ENCODE results near the gene C2. TPM values are rescaled to one million over a fixed set of nuclear protein-coding genes. Genes with fewer than 3 reads are reported as not detected.
"Not testable (repeated sequence)": the region's sequence is repeated elsewhere in the genome, so short reads cannot be mapped to it uniquely, and the experiment has no call there.

Gene C2
- total RNA-seq, 1 donor from 2014 or later = 18.6 TPM

DNA sequence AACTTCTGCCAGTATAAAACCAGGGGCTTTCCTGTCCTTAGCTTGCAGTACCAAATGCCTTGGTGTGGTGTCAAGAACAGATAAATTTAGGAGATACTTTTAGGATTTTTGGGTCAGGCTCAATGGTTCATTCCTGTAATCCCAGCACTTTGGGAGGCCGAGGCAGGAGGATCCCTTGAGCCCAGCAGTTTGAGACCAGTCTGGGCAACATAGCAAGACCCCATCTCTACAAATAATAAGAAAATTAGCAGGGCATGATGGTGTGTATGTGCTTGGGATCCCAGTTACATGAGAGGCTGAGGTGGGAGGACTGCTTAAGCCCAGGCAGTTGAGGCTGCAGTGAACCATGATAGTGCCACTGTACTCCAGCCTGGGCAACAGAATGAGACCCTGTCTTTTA, 22.5 kb upstream of the C2 start:
- H3K27ac ChIP-seq = no peak overlapping the region
- no peaks in the 10 kb centered on the region for H3K27me3 ChIP-seq
- no peak for TF ChIP-seq CTCF (IDR thresholded peaks at IDR 0.05)
- H3K4me3 ChIP-seq = no peak overlapping the region
- no peaks in the 10 kb centered on the region for H3K36me3 ChIP-seq
- H3K9me3 ChIP-seq = no peaks in the 10 kb centered on the region
- intact Hi-C loops (cut with DNase I) = no loop called here
- peaks cover 4 to 7% of the 10 kb centered on the region in 2 donors for H3K4me1 ChIP-seq
- DNase-seq (ENCODE audit: low spot score in 2 of 2) = no peak

DNA sequence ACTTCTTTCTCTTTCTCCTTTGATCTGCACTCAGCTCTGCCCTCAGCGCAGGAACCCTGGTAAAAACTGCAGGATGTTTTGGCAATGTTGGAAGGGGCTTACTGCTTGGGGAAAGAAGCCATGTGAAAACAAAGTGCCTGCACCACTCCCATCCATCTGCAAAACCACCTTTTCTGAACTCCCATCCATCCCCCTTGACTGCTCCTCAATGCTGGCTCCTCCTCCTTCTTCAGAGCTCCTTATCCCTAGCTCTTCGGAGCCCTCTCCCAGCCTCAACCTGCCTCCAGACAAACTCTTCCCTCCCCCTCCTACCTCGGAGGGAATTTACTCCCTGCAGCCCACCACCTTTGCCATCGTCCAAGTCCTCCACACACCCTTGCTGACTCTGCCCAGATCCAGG, 21.4 kb upstream of the C2 start:
- H3K9me3 ChIP-seq = no peaks in the 10 kb centered on the region
- peaks cover 7% of the 10 kb centered on the region in 2 donors for H3K4me1 ChIP-seq
- intact Hi-C loops (cut with DNase I) = no loop called here
- no peak overlapping the region for H3K27ac ChIP-seq
- TF ChIP-seq CTCF (IDR thresholded peaks at IDR 0.05) = no peak
- H3K36me3 ChIP-seq = no peaks in the 10 kb centered on the region
- H3K4me3 ChIP-seq = no peak overlapping the region
- no peaks in the 10 kb centered on the region for H3K27me3 ChIP-seq
- DNase-seq (ENCODE audit: low spot score in 2 of 2) = no peak

DNA sequence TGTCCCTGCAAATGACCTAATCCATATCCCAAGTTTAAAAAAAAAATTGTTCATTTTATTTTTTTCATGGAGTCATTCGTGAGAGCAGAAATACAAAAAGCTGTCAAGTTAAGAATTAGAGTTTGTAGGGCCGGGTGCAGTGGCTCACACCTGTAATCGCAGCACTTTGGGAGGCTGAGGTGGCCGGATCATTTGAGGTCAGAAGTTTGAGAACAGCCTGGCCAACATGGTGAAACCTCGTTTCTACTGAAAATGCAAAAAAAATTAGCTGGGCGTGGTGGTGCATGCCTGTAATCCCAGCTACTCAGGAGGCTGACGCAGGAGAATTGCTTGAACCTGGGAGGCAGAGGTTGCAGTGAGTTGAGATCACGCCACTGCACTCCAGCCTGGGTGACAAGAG, 20.8 kb upstream of the C2 start:
- H3K27ac ChIP-seq; H3K9me3 ChIP-seq; H3K36me3 ChIP-seq; H3K4me1 ChIP-seq; H3K27me3 ChIP-seq; DNase-seq (ENCODE audit: low spot score in 2 of 2); intact Hi-C loops (cut with DNase I); H3K4me3 ChIP-seq: not testable (repeated sequence)

GRCh38 chr6:31907158-31907813, 20.2 kb upstream of the C2 start:
- no peak for DNase-seq (ENCODE audit: low spot score in 2 of 2)
- Histone ChIP-seq H3K4me1 (peaks cover 7 to 9% of the 10 kb centered on the region in 2 donors), H3K36me3 (no peaks in the 10 kb centered on the region), H3K27ac (no peak overlapping the region), H3K9me3 (no peaks in the 10 kb centered on the region), H3K4me3 (no peak overlapping the region), H3K27me3 (no peaks in the 10 kb centered on the region)
- TF ChIP-seq CTCF (IDR thresholded peaks at IDR 0.05) = no peak
- intact Hi-C loops (cut with DNase I) = no loop called here

GRCh38 chr6:31908255-31908654, 19.3 kb upstream of the C2 start:
- H3K36me3 ChIP-seq; H3K4me3 ChIP-seq; intact Hi-C loops (cut with DNase I); DNase-seq (ENCODE audit: low spot score in 2 of 2); H3K27ac ChIP-seq; H3K4me1 ChIP-seq; H3K27me3 ChIP-seq; H3K9me3 ChIP-seq: not testable (repeated sequence)

DNA sequence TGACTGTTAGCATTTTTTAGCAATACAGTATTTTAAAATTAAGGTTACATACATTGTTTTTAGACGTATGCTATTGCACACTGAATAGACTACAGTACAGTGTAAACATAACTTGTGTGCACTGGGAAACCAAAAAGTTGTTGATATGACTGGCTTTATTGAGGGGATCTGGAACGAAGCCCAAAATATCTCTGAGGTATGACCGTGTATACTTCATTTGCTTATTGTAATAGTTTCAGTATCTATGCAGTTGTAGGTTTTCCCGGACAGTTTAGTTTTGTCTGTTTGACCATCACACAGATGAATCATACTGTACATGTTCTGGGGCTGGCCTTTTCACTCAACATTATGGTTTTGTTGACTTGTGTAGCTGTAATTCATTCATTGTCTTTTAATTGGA, 18.7 kb upstream of the C2 start:
- Histone ChIP-seq H3K36me3 (no peaks in the 10 kb centered on the region), H3K4me3 (no peak overlapping the region), H3K27me3 (no peaks in the 10 kb centered on the region), H3K4me1 (peaks cover 0 to 6% of the 10 kb centered on the region in 2 donors), H3K9me3 (no peaks in the 10 kb centered on the region), H3K27ac (no peak overlapping the region)
- TF ChIP-seq CTCF (IDR thresholded peaks at IDR 0.05) = no peak
- intact Hi-C loops (cut with DNase I) = no loop called here
- no peak for DNase-seq (ENCODE audit: low spot score in 2 of 2)

DNA sequence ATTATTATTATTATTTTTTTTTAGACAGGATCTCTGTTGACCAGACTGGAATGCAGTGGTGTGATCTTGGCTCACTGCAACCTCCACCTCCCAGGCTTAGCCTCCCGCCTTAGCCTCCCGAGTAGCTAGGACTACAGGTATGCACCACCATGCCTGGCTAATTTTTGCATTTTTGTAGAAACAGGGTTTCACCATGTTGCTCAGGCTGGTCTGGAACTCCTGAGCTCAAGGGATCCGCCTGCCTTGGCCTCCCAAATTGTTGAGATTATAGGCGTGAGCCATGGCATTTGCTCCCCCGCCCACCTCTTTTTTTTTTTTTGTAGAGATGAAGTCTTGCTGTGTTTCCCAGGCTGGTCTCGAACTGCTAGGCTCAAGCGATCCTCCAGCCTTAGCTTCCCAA, 18.2 kb upstream of the C2 start:
- H3K27ac ChIP-seq; DNase-seq (ENCODE audit: low spot score in 2 of 2); H3K36me3 ChIP-seq; H3K9me3 ChIP-seq; H3K4me3 ChIP-seq; H3K27me3 ChIP-seq; H3K4me1 ChIP-seq; intact Hi-C loops (cut with DNase I): not testable (repeated sequence)

Measured in ascending aorta (tissue), 2 donors.